HepG2 (cell line): Measurements from ENCODE around the gene CTSO.

Experiments
- AGO2 ChIP-seq: fragments of 200-400 bp; formaldehyde crosslinking; optimal IDR thresholded peaks from 2 replicates; pipeline ENCODE3; 2017; ENCODE audit warnings: mild to moderate bottlenecking, low read depth, low read length, moderate library complexity
- ARID2 ChIP-seq: sonication (generic); formaldehyde crosslinking; IDR thresholded peaks from 2 replicates; pipeline ENCODE4 v1.8.1; 2022; ENCODE audit warnings: mild to moderate bottlenecking, missing genetic modification reagents, borderline replicate concordance
- EP300 ChIP-seq, 3 experiments: sonication (generic) in 1 of 3; formaldehyde crosslinking in 1 of 3; IDR thresholded peaks; 2 replicates each; pipeline versions ENCODE4 v1.5.1 to v1.6.1; 2011 to 2020; ENCODE audit warnings: low read depth in 2 of 3, low read length in 2 of 3, borderline replicate concordance in 1 of 3, improper control_type of control experiment in 1 of 3, mild to moderate bottlenecking in 1 of 3, missing genetic modification reagents in 1 of 3, moderate library complexity in 1 of 3
- POLR2AphosphoS5 ChIP-seq: IDR thresholded peaks from 2 replicates; pipeline ENCODE4 v1.6.1; 2012; ENCODE audit warnings: low read depth, low read length
- TF ChIP-seq, protein P1 (sequence below): sonication (generic); formaldehyde crosslinking; IDR thresholded peaks from 2 replicates; pipeline ENCODE4 v1.8.1; 2023; ENCODE audit warnings: mild to moderate bottlenecking, missing genetic modification reagents, borderline replicate concordance
- TF ChIP-seq, protein P2 (sequence below), 2 experiments: fragments of 450-650 bp in 1 of 2; sonication (generic) in 1 of 2; formaldehyde crosslinking in 1 of 2; IDR thresholded peaks; 2 replicates each; pipeline versions ENCODE4 v1.6.1 to v1.8.0; 2016 to 2022; ENCODE audit warnings: antibody characterized with exemption in 1 of 2, mild to moderate bottlenecking in 1 of 2, missing genetic modification reagents in 1 of 2

DNA sequence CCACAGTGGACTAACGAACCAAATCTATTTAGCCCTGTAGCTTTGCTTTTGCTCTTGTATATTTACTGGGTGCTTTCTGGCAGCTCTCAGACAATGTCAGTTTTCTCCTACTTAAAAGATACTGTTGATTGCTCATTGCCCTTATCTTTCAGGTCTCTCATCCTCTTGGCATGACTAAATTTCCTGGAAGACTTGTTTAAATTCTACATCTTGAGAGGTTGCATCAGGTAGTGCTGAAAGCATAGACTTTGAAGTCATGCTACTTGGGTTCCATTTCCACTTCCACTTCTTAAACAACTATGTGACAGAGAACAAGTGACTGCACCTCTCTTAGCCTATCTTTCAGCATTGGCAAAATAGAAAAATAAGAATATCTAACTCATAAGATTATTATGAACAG, 41.8 kb downstream of the CTSO start:
- no peak for TF ChIP-seq EP300 (IDR thresholded peaks at IDR 0.05; ENCODE audit: low read depth in 2 of 2, low read length in 2 of 2)
- no peak for TF ChIP-seq EP300 (CRISPR knock-in tag; IDR thresholded peaks at IDR 0.05; ENCODE audit: borderline replicate concordance)
- TF ChIP-seq, protein P1, sequence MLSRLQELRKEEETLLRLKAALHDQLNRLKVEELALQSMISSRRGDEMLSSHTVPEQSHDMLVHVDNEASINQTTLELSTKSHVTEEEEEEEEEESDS (CRISPR knock-in tag): no peak
- no peak for TF ChIP-seq ARID2
- no peak for TF ChIP-seq AGO2
- TF ChIP-seq, protein P2, sequence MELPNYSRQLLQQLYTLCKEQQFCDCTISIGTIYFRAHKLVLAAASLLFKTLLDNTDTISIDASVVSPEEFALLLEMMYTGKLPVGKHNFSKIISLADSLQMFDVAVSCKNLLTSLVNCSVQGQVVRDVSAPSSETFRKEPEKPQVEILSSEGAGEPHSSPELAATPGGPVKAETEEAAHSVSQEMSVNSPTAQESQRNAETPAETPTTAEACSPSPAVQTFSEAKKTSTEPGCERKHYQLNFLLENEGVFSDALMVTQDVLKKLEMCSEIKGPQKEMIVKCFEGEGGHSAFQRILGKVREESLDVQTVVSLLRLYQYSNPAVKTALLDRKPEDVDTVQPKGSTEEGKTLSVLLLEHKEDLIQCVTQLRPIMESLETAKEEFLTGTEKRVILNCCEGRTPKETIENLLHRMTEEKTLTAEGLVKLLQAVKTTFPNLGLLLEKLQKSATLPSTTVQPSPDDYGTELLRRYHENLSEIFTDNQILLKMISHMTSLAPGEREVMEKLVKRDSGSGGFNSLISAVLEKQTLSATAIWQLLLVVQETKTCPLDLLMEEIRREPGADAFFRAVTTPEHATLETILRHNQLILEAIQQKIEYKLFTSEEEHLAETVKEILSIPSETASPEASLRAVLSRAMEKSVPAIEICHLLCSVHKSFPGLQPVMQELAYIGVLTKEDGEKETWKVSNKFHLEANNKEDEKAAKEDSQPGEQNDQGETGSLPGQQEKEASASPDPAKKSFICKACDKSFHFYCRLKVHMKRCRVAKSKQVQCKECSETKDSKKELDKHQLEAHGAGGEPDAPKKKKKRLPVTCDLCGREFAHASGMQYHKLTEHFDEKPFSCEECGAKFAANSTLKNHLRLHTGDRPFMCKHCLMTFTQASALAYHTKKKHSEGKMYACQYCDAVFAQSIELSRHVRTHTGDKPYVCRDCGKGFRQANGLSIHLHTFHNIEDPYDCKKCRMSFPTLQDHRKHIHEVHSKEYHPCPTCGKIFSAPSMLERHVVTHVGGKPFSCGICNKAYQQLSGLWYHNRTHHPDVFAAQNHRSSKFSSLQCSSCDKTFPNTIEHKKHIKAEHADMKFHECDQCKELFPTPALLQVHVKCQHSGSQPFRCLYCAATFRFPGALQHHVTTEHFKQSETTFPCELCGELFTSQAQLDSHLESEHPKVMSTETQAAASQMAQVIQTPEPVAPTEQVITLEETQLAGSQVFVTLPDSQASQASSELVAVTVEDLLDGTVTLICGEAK (IDR thresholded peaks at IDR 0.05): no peak
- TF ChIP-seq, protein P2 (CRISPR knock-in tag; IDR thresholded peaks at IDR 0.05): no peak
- no peak for TF ChIP-seq POLR2AphosphoS5
